Naive thymus-derived CD4-positive, alpha-beta T cell (primary cell): ENCODE data around the gene BTRC. TPM values are rescaled to one million over a fixed set of nuclear protein-coding genes. Genes with fewer than 3 reads are reported as not detected.

ENCODE experiments used
- ATAC-seq: fragments of 150-1000 bp; cut with Tn5 transposase; 2 replicates; pipeline ENCODE4 v1.10.0; 2021; ENCODE audit warnings: mild to moderate bottlenecking, moderate library complexity
- CTCF ChIA-PET: fragments of 350-600 bp; sonication (Branson Sonifier 250); formaldehyde crosslinking; loops from one replicate; lab custom pipeline; 2021; ENCODE audit warnings: antibody characterized with exemption; lab: Charles Lee
- POLR2A ChIA-PET: fragments of 350-600 bp; sonication (Branson Sonifier 250); formaldehyde crosslinking; loops from one replicate; lab custom pipeline; 2021; ENCODE audit warnings: antibody characterized with exemption, inconsistent platforms; lab: Charles Lee
- DNase-seq, 9 donors: peaks; one replicate each; pipeline versions ENCODE4 v3.0.0 to v3.0.0-alpha.2; 2020 to 2022; ENCODE audit warnings: mixed read lengths in 1 of 9
- H3K27ac ChIP-seq: one replicate; pipeline ENCODE4 v1.7.0; 2013; ENCODE audit warnings: mild to moderate bottlenecking, low read depth, low read length, moderate library complexity
- H3K27me3 ChIP-seq, 2 donors: one replicate each; pipeline ENCODE4 v1.7.0; 2013; ENCODE audit warnings: low read length in 2 of 2, mild to moderate bottlenecking in 2 of 2, moderate library complexity in 2 of 2; ENCODE audit not compliant: control insufficient read depth in 2 of 2, insufficient read depth in 2 of 2
- H3K36me3 ChIP-seq, 3 experiments: 1 replicate in 2 of 3; 2 replicates in 1 of 3; pipeline ENCODE4 v1.7.0; 2013; ENCODE audit warnings: low read length in 3 of 3, mild to moderate bottlenecking in 3 of 3, moderate library complexity in 1 of 3; ENCODE audit not compliant: insufficient read depth in 3 of 3, control insufficient read depth in 2 of 3
- H3K4me1 ChIP-seq, 2 donors: one replicate each; pipeline ENCODE4 v1.7.0; 2013; ENCODE audit warnings: low read length in 2 of 2, mild to moderate bottlenecking in 2 of 2, moderate library complexity in 1 of 2; ENCODE audit not compliant: control insufficient read depth in 2 of 2, insufficient read depth in 2 of 2
- H3K4me3 ChIP-seq: 2 replicates; pipeline ENCODE4 v1.7.0; 2013; ENCODE audit warnings: mild to moderate bottlenecking, low read length
- H3K9me3 ChIP-seq, 3 experiments: 1 replicate in 2 of 3; 2 replicates in 1 of 3; pipeline ENCODE4 v1.7.0; 2013; ENCODE audit warnings: low read length in 3 of 3; ENCODE audit not compliant: control insufficient read depth in 2 of 3
- H3K27ac Mint-ChIP-seq, 9 donors: one replicate each; pipeline ENCODE4 v1.8.0; 2020 to 2022; ENCODE audit warnings: mixed read lengths in 9 of 9, mild to moderate bottlenecking in 8 of 9, moderate library complexity in 5 of 9, inconsistent platforms in 2 of 9
- H3K27me3 Mint-ChIP-seq, 5 donors: one replicate each; pipeline ENCODE4 v1.8.0; 2021 to 2022; ENCODE audit warnings: mixed read lengths in 5 of 5, mild to moderate bottlenecking in 1 of 5
- H3K36me3 Mint-ChIP-seq, 5 donors: one replicate each; pipeline ENCODE4 v1.8.0; 2020 to 2022; ENCODE audit warnings: mixed read lengths in 5 of 5, mild to moderate bottlenecking in 3 of 5, inconsistent platforms in 1 of 5
- H3K4me1 Mint-ChIP-seq, 7 donors: one replicate each; pipeline ENCODE4 v1.8.0; 2020 to 2022; ENCODE audit warnings: mixed read lengths in 7 of 7, mild to moderate bottlenecking in 3 of 7, inconsistent platforms in 1 of 7
- H3K4me3 Mint-ChIP-seq, 10 donors: one replicate each; pipeline ENCODE4 v1.8.0; 2020 to 2022; ENCODE audit warnings: mild to moderate bottlenecking in 10 of 10, mixed read lengths in 10 of 10, moderate library complexity in 6 of 10, inconsistent platforms in 2 of 10
- H3K9me3 Mint-ChIP-seq, 11 donors: one replicate each; pipeline ENCODE4 v1.8.0; 2020 to 2022; ENCODE audit warnings: mixed read lengths in 11 of 11, mild to moderate bottlenecking in 4 of 11, inconsistent platforms in 1 of 11, moderate library complexity in 1 of 11
- intact Hi-C, 2 donors: fragments of 100-400 bp; cut with micrococcal nuclease; formaldehyde crosslinking; loops; one replicate each; pipeline ENCODE4 v1.15.1; 2023
- polyA plus RNA-seq, 2 donors: library from polyadenylated mRNA; unstranded; fragments of 300-500 nt; fragmentation: Illumina TruSeq; gene quantifications; one replicate each; pipeline ENCODE4 v1.2.3, GENCODE V29; 2021
- total RNA-seq, 6 experiments: library from RNA in 5 of 6; stranded (reverse) in 5 of 6; gene quantifications; 1 replicate in 5 of 6; 2 replicates in 1 of 6; pipeline ENCODE4 v1.2.3 and lab custom pipeline; 2021 to 2026

Gene BTRC
- total and polyA plus RNA-seq, 7 experiments from 2014 or later = 12.8 to 26.1 (median 16.8) TPM

DNA sequence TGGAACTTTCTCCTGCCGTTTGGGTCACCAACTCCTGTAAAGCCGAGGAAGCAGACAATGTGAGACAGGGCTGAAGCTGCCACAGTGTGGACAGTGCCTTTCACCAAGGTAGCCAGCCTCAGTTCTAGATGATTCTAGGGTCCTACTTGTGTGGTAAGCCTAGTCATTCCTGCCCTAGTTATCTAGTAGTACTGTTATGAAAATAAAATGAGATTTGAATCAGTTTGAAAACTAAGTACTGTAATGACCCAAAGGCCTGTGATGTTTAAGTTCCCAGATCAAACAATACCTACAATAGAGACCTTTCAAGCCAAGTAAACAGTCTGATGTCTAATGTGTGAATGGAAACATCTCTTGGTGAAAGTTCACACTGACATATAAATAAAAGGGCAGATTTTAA is 197.0 kb downstream of the BTRC start:
- ChIA-PET POLR2A (no interaction called here), CTCF (no interaction called here)
- no peaks in the 10 kb centered on the region for H3K9me3 ChIP-seq
- H3K27ac ChIP-seq = no peak overlapping the region
- intact Hi-C loops = no loop called here
- Mint-ChIP-seq H3K4me3 (no peak overlapping the region), H3K36me3 (peaks cover 0 to 52% (median 28%) of the 10 kb centered on the region in 5 donors), H3K27me3 (no peaks in the 10 kb centered on the region), H3K9me3 (no peaks in the 10 kb centered on the region), H3K27ac (no peak overlapping the region), H3K4me1 (no peaks in the 10 kb centered on the region)
- peaks cover 0 to 27% (median 0%) of the 10 kb centered on the region in 3 experiments for H3K36me3 ChIP-seq
- DNase-seq (no peak), ATAC-seq (no peak)
- H3K27me3 ChIP-seq = no peaks in the 10 kb centered on the region
- H3K4me3 ChIP-seq = no peak overlapping the region
- no peaks in the 10 kb centered on the region for H3K4me1 ChIP-seq

DNA sequence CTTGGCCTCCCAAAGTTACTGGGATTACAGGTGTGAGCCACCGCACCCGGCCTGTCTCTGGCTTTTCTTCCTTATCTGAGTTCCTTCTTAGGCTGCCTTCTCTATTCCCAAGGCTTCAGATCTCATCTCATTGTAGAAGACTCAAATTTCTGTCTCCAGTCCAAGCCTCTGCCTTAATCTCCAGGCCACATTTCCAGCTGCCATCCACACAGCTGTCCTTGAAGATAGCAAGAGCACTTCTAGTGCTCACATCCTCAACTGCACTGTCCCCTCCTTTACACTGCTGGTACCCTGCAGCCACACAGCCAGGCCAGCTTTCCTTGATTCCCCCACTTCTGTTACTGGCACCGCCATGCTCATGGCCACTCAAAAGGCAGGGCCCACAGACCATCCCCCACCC is 198.5 kb downstream of the BTRC start:
- Histone ChIP-seq H3K27ac (no peak overlapping the region), H3K36me3 (peaks cover 0 to 27% (median 0%) of the 10 kb centered on the region in 3 experiments), H3K4me1 (no peaks in the 10 kb centered on the region), H3K4me3 (no peak overlapping the region), H3K27me3 (no peaks in the 10 kb centered on the region), H3K9me3 (no peaks in the 10 kb centered on the region)
- Mint-ChIP-seq H3K27ac (peak overlapping the region in 1 of 9 donors; percentile 82), H3K36me3 (peaks cover 0 to 52% (median 26%) of the 10 kb centered on the region in 5 donors), H3K9me3 (no peaks in the 10 kb centered on the region), H3K27me3 (no peaks in the 10 kb centered on the region), H3K4me1 (peaks cover 0 to 4% (median 3%) of the 10 kb centered on the region in 7 donors), H3K4me3 (no peak overlapping the region)
- no peak for DNase-seq
- intact Hi-C loops = no loop called here
- ATAC-seq = no peak
- ChIA-PET CTCF (no interaction called here), POLR2A (no interaction called here)

DNA sequence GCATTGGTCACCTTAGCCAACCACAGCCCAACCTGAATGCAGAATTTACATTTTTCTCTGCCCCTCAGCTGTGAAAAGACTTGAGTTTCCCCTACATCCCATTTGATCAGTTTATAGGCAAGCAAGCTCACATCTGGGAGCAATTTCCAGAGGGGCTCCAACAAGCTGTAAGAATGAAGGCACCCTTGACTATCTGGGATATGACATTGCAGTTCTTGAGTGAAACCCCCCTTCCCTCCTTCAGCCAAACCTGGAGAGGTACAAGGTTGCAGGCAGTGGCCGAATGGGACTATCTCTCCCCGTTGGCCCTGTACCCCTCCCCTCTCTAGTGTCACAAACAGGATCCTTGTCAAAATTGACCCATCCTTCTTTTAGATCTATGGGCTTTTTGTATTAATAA is 203.6 kb downstream of the BTRC start:
- Histone ChIP-seq H3K4me3 (no peak overlapping the region), H3K9me3 (no peaks in the 10 kb centered on the region), H3K4me1 (peaks cover 9 to 10% of the 10 kb centered on the region in 2 donors), H3K36me3 (peaks cover 0 to 22% (median 0%) of the 10 kb centered on the region in 3 experiments), H3K27ac (no peak overlapping the region), H3K27me3 (no peaks in the 10 kb centered on the region)
- ATAC-seq = no peak
- Mint-ChIP-seq H3K27me3 (peaks cover 0 to 6% (median 0%) of the 10 kb centered on the region in 5 donors), H3K27ac (peak overlapping the region in 3 of 9 donors; percentile 4 to 71 (median 8)), H3K4me3 (no peak overlapping the region), H3K36me3 (peaks cover 0 to 24% (median 18%) of the 10 kb centered on the region in 5 donors), H3K9me3 (no peaks in the 10 kb centered on the region), H3K4me1 (peaks cover 7 to 25% (median 22%) of the 10 kb centered on the region in 7 donors)
- no peak for DNase-seq
- ChIA-PET CTCF (interaction anchor here (1.3 kb wide), 1 partner anchor 20 kb away, joined by 4 read pairs; no protein-coding TSS in a partner anchor), POLR2A (no interaction called here)
- intact Hi-C loops = no loop called here

DNA sequence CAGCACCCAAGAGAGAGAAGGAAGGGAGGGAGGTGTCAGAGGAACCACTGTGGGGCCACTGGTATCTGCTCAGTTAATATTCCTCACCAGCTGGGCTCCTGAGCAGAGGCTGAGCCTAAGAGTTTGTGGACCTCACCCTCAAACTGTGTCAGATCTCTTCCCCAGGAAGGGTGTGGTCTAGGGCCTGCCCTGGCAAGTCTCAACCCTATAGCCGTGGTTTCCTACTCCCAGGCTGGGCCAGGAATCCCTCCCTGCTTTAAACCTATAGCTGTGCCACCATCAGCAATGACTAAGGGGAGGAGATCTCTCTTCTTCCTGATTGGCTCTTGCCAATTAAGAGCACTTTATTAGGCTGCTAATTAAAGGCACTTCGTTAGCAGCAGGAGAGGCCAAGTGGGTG is 204.2 kb downstream of the BTRC start:
- Mint-ChIP-seq H3K4me3 (peak overlapping the region in 1 of 10 donors; percentile 53), H3K27ac (peak overlapping the region in 3 of 9 donors; percentile 4 to 71 (median 19)), H3K27me3 (peaks cover 0 to 9% (median 0%) of the 10 kb centered on the region in 5 donors), H3K4me1 (peaks cover 7 to 25% (median 22%) of the 10 kb centered on the region in 7 donors), H3K9me3 (no peaks in the 10 kb centered on the region), H3K36me3 (peaks cover 0 to 18% (median 11%) of the 10 kb centered on the region in 5 donors)
- POLR2A ChIA-PET = no interaction called here
- CTCF ChIA-PET = interaction anchor here (1.3 kb wide), 1 partner anchor 20 kb away, joined by 4 read pairs; no protein-coding TSS in a partner anchor
- Histone ChIP-seq H3K9me3 (no peaks in the 10 kb centered on the region), H3K36me3 (peaks cover 0 to 16% (median 0%) of the 10 kb centered on the region in 3 experiments), H3K4me3 (no peak overlapping the region), H3K4me1 (peaks cover 9 to 10% of the 10 kb centered on the region in 2 donors), H3K27ac (no peak overlapping the region), H3K27me3 (no peaks in the 10 kb centered on the region)
- DNase-seq (no peak), ATAC-seq (peak; percentile 42)
- intact Hi-C loops = no loop called here

DNA sequence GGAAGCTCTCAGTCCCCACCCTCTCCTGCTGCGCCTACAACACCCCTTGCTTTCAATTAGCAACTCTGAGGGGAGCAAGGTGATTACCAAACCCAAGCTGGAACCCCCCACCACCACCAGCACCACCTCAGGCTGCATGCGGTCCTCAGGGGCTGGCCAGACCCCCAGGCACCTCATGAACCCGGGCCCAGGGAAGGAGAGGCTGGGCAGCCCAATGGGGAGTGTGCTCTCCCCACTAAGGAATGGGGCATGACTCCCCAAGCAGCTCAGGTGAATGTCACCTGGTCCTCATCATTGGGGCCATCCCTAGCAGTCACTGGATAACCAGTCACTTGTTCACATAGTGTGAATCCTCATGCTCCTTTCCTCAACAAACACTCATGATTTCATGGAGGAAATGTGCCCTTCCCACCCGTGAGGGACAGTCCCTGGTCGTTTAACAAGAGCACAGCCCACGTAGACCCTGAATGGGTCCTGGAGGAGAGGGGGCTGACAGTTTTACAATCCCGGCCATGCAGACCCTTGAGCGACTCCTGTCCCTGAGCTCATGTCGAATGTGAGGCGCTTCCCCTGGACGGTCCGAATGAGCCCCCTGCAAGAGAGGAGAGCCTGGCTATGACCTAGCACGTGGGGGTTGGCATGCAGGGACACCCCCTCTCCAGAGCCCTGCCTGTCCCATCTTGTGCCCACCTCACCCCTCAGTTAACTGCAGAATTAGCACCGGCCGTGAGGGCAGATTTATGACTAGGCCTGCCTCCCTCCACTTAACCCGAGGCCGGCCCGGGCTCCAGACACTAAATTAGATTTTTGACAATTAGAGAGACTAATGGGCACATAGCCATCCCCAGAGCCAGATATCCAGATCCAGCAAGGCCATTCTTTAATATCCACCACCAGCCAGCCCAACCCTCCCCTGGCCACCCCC is 205.0 kb downstream of the BTRC start:
- H3K27me3 ChIP-seq = no peaks in the 10 kb centered on the region
- CTCF ChIA-PET = interaction anchor here (1.3 kb wide), 1 partner anchor 21 kb away, joined by 4 read pairs; no protein-coding TSS in a partner anchor
- no peaks in the 10 kb centered on the region for H3K9me3 ChIP-seq
- no peak for ATAC-seq
- no peak overlapping the region for H3K27ac ChIP-seq
- POLR2A ChIA-PET = no interaction called here
- Mint-ChIP-seq H3K27me3 (peaks cover 0 to 14% (median 5%) of the 10 kb centered on the region in 5 donors), H3K9me3 (no peaks in the 10 kb centered on the region), H3K27ac (peak overlapping the region in 4 of 9 donors; percentile 12 to 70 (median 53)), H3K4me1 (peaks cover 7 to 25% (median 22%) of the 10 kb centered on the region in 7 donors), H3K36me3 (peaks cover 0 to 12% (median 8%) of the 10 kb centered on the region in 5 donors), H3K4me3 (no peak overlapping the region)
- DNase-seq = no peak
- intact Hi-C loops = no loop called here
- H3K4me3 ChIP-seq = no peak overlapping the region
- peaks cover 9 to 10% of the 10 kb centered on the region in 2 donors for H3K4me1 ChIP-seq
- peaks cover 0 to 8% (median 0%) of the 10 kb centered on the region in 3 experiments for H3K36me3 ChIP-seq

DNA sequence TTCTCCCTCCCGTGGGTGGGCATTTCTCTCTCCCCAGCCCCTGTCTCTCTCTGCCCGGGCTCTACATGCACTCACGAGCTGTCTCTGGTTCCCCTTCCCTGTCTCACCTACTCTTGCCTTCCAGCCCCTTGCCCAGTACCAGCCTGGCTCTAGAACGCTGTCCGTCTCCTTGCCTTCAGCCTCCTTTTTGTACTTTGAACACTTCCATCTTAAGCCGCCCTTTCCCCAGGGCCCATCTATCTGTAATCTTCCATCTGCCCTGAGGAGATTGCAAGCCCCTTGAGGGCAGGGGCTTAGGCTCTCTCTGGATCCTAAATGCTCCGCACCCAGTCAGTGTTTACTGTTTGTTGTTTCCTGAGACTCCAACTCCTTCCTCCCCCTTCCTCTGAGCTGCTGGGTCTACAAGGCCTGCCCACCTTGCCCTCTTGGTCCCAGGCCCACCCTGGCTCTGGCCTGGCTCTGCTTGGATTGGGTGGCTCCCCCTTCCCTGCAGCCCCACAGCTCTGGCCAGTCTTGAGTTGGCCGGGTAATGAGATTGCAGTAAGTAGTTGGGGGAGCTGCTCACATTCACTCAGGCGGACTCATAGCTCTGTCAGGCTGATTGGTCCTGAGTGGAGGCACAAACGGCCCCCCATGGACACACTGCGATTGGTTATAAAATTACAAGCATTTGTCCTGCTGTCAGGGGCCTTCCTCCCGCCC is 205.8 kb downstream of the BTRC start:
- ChIA-PET CTCF (no interaction called here), POLR2A (no interaction called here)
- H3K27me3 ChIP-seq = no peaks in the 10 kb centered on the region
- peak overlapping the region in 1 of 10 donors; percentile 8 for H3K4me3 Mint-ChIP-seq
- no peak overlapping the region for H3K27ac ChIP-seq
- peaks cover 9 to 10% of the 10 kb centered on the region in 2 donors for H3K4me1 ChIP-seq
- H3K9me3 Mint-ChIP-seq = no peaks in the 10 kb centered on the region
- H3K36me3 Mint-ChIP-seq = peaks cover 0 to 11% (median 3%) of the 10 kb centered on the region in 5 donors
- no peak for DNase-seq
- intact Hi-C loops = no loop called here
- peaks cover 1 to 19% (median 7%) of the 10 kb centered on the region in 5 donors for H3K27me3 Mint-ChIP-seq
- ATAC-seq = no peak
- H3K4me3 ChIP-seq = no peak overlapping the region
- peaks cover 7 to 25% (median 22%) of the 10 kb centered on the region in 7 donors for H3K4me1 Mint-ChIP-seq
- peaks cover 0 to under 1% (median 0%) of the 10 kb centered on the region in 3 experiments for H3K36me3 ChIP-seq
- H3K9me3 ChIP-seq = no peaks in the 10 kb centered on the region
- peak overlapping the region in 2 of 9 donors; percentile 39 to 67 for H3K27ac Mint-ChIP-seq
